Measurements from ENCODE around the gene MEST.
"Not testable (repeated sequence)": the region's sequence is repeated elsewhere in the genome, so short reads cannot be mapped to it uniquely, and the experiment has no call there.

The MEST gene

GRCh38 chr7:130486114-130486953, 5.6 kb upstream of the MEST start:
- DNase-seq = peak; percentile 62

GRCh38 chr7:130486954-130487436, 4.9 kb upstream of the MEST start:
- DNase-seq = no peak

- DNase-seq = no peak
Observed at GRCh38 chr7:130488392-130489139, 3.3 kb upstream of the MEST start.

- DNase-seq = no peak
Observed at GRCh38 chr7:130489140-130489983, 2.5 kb upstream of the MEST start.

- DNase-seq = no peak
Observed at GRCh38 chr7:130490311-130490791, 1.5 kb upstream of the MEST start.

GRCh38 chr7:130490888-130491804, 739 bp upstream of the MEST start:
- peak; percentile 38 for DNase-seq

GRCh38 chr7:130492523-130493274, 814 bp downstream of the MEST start:
- no peak for DNase-seq

GRCh38 chr7:130493275-130493873, 1.5 kb downstream of the MEST start:
- DNase-seq = no peak

- no peak for DNase-seq
Observed at GRCh38 chr7:130494431-130494858, 2.6 kb downstream of the MEST start.

GRCh38 chr7:130500463-130500862, 8.6 kb downstream of the MEST start:
- DNase-seq = no peak

GRCh38 chr7:130500910-130501309, 9.0 kb downstream of the MEST start:
- no peak for DNase-seq

GRCh38 chr7:130505753-130506152, 13.9 kb downstream of the MEST start:
- no peak for DNase-seq

- DNase-seq = no peak
Observed at GRCh38 chr7:130506358-130506757, 14.5 kb downstream of the MEST start.

- DNase-seq = not testable (repeated sequence)
Observed at GRCh38 chr7:130512038-130512437, 20.2 kb downstream of the MEST start.

GRCh38 chr7:130513447-130513846, 21.6 kb downstream of the MEST start:
- DNase-seq = no peak

- no peak for DNase-seq
Observed at GRCh38 chr7:130515315-130516040, 23.6 kb downstream of the MEST start.

GRCh38 chr7:130521258-130521951, 29.5 kb downstream of the MEST start:
- no peak for DNase-seq

GRCh38 chr7:130523519-130524125, 31.7 kb downstream of the MEST start:
- not testable (repeated sequence) for DNase-seq

- no peak for DNase-seq
Observed at GRCh38 chr7:130524628-130525027, 32.7 kb downstream of the MEST start.
